H1 (cell line): ENCODE results near the gene CAST.

ENCODE experiments used
- BCL11A ChIP-seq, 2 experiments: IDR thresholded peaks; one replicate each; pipeline ENCODE4 v1.6.1; 2011; ENCODE audit warnings: low read depth in 2 of 2, low read length in 2 of 2, mild to moderate bottlenecking in 2 of 2
- CHD2 ChIP-seq: IDR thresholded peaks from 2 replicates; pipeline ENCODE4 v1.6.1; 2012; ENCODE audit warnings: low read length, improper control_type of control experiment
- CTCF ChIP-seq, 3 experiments: IDR thresholded peaks; 1 replicate in 2 of 3; 2 replicates in 1 of 3; pipeline versions ENCODE4 v1.5.1 to v1.6.1; 2011; ENCODE audit warnings: low read length in 3 of 3, mild to moderate bottlenecking in 3 of 3, inconsistent platforms in 2 of 3, low read depth in 1 of 3, moderate library complexity in 1 of 3; ENCODE audit not compliant: insufficient read depth in 1 of 3; ENCODE audit errors: control extremely low read depth in 1 of 3
- SP1 ChIP-seq: IDR thresholded peaks from 2 replicates; pipeline ENCODE4 v1.6.1; 2011; ENCODE audit warnings: low read depth, low read length
- TAF1 ChIP-seq: IDR thresholded peaks from 2 replicates; pipeline ENCODE4 v1.6.1; 2011; ENCODE audit warnings: mild to moderate bottlenecking, low read depth, low read length
- ZNF274 ChIP-seq: IDR thresholded peaks from 2 replicates; pipeline ENCODE4 v1.7.0; 2012; ENCODE audit warnings: low read length, borderline replicate concordance; ENCODE audit errors: extremely low read depth

- no peak for TF ChIP-seq TAF1
- TF ChIP-seq SP1, result no peak
- TF ChIP-seq ZNF274, result no peak
- no peak for TF ChIP-seq CHD2
- no peak for TF ChIP-seq CTCF (IDR thresholded peaks at IDR 0.05; ENCODE audit: control extremely low read depth in 1 of 3, insufficient read depth in 1 of 3, low read depth in 1 of 3, low read length in 3 of 3)
- no peak for TF ChIP-seq BCL11A (IDR thresholded peaks at IDR 0.05; ENCODE audit: low read depth in 2 of 2, low read length in 2 of 2)
These were observed 17.1 kb upstream of the CAST start for GRCh38 chr5:96645091-96645490.
